Glomerular endothelial cell (primary cell): ENCODE measurements around the gene FRRS1L. TPM values are rescaled to one million over a fixed set of nuclear protein-coding genes. Genes with fewer than 3 reads are reported as not detected.

Experiments
- DNase-seq: peaks from one replicate; pipeline ENCODE4 v3.0.0-alpha.2; 2011; ENCODE audit warnings: low read depth, low spot score; ENCODE audit errors: extremely low read depth
- total RNA-seq: library from RNA; depleted of rRNA; stranded (reverse); fragments of >200 nt; gene quantifications from 2 replicates; pipeline ENCODE4 v1.2.3, GENCODE V29; 2015

FRRS1L gene
- total RNA-seq, 1 donor from 2014 or later, result 0.35 TPM

- no peak for DNase-seq
Observed at GRCh38 chr9:109176963-109177362, 9.9 kb upstream of the FRRS1L start.

DNA sequence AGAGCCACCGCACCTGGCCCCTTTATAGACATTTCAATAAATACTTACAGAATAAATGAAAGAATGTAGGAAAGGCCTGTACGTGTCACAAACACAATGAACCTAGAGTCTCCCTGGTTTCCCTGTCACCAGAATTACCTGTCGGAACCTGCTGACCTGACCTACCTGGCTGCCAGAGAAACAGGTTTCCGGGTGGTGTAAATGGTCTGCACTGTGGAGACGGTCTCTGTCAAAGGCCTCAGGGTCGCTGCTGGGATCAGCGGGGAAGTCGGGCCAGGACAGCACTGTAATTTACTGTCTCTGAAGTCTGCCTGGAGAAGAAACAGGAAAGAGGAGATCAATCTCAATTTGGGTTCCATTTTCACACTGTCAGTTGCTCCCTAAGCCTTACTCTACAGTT lies 9.3 kb upstream of the FRRS1L start:
- no peak for DNase-seq

DNA sequence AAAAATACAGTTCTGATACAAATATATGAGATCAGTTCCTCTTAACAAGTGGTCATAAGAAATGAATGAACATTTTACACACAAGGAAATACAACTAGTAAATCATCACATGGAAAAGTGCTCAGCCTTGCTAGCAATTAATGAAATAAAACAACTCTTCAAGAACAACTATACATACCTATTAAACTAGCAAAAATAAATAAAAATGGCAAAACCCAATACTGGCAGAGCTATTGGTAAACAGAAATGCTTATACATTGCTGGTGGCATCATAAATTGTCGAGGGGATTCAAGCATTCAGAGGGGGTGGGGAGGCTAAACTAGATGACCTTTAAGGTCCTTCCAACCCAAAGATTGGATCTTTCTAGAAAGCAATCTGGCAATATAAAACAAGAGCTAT lies 5.9 kb upstream of the FRRS1L start:
- DNase-seq, result no peak

- DNase-seq, result no peak
Observed at GRCh38 chr9:109171926-109172325, 4.9 kb upstream of the FRRS1L start.

DNA sequence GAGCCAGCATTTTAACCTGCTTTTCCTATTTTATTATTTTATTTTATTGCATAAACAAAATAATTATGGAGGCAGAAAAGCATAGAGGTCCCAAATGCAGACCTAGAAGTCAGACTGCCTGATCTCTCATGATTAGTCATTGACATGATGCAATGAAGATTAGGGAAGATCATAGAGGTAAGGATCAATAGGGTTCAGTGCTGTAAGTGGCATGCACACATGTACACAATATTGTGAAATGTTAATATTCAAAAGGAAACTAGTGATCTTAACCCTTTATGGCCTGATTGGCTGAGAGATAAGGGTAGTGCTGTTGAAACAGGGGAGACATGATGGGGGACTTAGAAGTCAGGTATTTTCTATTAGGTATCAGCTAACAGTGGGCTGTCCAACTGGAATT lies 1.1 kb upstream of the FRRS1L start:
- no peak for DNase-seq

DNA sequence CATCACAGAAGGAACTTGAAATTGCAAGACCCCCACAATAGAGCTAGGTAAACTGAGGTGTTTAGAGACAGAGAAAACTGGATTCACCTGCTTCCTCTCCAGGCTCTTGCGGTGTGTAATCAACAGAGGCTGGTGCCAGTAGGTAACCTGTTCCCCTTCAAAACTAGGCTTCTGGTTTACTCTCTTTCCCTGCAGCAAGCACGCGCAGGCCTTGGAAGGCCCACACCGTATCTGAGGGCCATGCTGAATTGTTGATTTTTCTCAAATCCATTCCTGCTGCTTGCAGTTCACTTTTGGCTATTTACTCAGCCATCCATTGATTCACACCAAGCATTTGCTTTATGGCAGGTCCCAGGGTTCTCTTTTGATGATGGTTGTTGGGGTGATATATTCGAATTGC lies 667 bp upstream of the FRRS1L start:
- DNase-seq, result no peak

DNA sequence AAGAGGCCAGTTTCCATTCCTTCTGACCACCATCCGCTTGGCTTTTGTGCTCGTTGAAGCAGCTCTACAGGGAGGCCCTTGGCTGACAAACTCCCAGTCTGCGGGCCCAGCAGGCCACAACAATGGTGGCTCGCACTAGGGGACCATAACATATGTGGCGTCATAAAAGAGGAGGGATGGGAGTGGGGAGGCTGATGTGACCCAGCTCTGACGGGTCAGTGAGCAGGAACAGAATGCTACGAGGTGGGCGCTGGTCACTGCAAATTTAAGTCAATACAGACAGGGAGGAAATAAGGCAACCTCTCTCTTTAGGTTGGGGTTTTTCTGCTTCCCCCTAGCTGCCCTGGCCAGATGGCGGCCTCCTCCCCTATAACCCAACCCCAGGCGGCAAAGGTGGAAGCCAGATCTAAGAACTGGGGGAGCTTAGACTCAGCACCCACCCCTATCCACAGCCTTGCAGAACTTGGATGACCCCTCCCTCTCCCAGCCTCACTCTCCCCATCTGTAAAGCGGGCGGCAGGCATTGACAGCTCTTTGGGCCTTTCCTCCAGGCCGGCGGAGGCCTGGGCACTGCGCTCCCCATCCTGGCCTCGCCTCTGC lies 778 bp downstream of the FRRS1L start:
- no peak for DNase-seq

DNA sequence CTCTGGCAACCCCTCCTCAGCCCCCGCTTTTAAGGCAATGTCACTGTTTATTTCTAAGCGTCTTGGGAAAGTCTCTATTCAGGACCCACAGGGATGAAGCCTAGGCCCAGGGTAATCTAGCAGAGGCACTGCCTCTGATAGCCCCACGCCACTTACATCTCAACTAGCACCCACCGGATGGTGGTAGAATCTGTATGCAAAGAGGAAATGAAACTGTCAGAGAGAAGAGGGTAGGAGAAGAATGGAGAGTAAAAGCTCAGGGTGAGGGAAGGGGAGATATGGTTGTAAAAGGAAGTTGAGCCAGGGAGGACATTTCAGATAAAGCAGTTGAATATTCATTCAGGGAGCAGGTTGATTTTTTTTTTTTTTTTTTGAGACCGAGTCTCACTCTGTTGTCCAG lies 3.0 kb downstream of the FRRS1L start:
- DNase-seq, result no peak

DNA sequence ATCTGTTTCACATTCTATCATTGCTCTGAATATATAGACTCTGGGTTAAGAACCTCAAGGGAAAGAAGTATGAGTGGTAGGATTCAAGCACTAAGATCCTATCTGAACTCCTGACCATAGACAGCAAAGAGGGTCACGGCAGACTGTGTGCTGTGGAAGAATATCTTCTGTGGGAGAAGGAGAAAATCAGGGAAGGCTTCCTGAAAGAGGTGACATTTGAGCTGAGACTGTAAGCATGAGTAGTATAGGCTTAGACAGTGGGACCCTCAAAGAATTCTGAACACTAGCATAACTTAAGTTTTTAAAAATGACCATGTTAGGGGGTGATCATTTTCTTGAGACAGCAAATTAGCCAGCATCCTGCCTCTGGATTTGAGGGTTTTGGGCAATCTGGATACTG lies 3.9 kb downstream of the FRRS1L start:
- no peak for DNase-seq

- DNase-seq, result no peak
Observed at GRCh38 chr9:109162677-109163076, 4.4 kb downstream of the FRRS1L start.

- DNase-seq, result no peak
Observed at GRCh38 chr9:109161471-109161870, 5.6 kb downstream of the FRRS1L start.

DNA sequence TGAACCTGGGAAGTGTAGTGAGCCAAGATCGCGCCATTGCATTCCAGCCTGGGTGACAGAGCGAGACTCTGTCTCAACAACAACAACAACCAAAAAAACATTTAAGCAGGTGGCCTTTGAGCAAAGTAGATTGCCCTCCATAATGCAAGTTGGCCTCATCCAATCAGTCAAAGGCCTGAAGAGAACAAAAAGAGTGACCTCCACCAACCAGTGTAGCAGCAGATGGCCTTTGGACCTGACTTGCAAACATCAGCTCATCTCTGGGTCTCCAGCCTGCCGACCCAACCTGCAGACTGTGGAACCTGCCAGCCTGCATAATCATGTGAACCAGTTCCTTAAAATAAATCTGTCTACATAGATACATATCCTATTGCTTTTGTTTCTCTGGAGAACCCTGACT lies 7.5 kb downstream of the FRRS1L start:
- no peak for DNase-seq

- DNase-seq, result no peak
Observed at GRCh38 chr9:109158651-109159050, 8.4 kb downstream of the FRRS1L start.

DNA sequence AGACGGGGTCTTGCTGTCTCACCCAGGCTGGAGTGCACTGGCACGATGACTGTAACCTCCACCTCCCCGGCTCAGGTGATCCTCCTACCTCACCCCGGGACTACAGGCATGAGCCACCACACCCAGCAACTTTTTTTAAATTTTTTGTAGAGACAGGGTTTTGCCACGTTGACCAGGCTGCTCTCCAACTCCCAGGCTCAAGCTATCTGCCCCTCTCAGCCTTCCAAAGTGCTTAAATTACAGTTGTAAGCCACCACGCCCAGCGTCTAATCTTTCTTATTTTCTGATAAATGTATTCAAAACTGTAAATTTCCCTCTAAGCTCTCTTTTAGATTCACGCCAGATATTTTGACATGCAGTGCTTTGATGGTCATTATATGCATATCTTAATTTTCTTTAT lies 10.3 kb downstream of the FRRS1L start:
- no peak for DNase-seq

DNA sequence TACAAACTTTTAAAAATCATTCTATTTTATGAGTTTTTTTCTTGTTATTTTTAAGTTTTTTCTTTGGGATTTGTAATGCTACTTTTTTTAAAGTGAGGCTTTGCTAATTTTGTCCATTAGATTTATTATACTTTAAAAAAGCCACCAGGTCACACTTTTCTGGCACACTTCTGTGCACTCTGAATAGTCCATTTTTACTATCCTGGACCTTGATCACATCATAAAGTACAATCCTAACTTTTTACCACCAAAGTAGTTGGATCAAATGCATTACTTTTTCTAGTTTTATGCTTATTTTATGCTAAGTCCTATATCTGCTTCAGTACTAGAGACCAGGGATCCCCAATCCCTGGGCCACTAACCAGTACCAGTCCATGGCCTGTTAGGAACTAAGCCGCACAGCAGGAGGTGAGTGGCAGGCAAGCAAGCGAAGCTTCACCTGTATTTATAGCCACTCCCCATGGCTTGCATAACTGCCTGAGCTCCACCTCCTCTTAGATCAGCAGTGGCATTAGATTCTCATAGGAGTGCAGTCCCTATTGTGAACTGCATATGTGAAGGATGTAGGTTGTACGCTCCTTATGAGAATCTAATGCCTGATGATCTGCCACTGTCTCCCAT lies 16.0 kb downstream of the FRRS1L start:
- DNase-seq, result no peak

DNA sequence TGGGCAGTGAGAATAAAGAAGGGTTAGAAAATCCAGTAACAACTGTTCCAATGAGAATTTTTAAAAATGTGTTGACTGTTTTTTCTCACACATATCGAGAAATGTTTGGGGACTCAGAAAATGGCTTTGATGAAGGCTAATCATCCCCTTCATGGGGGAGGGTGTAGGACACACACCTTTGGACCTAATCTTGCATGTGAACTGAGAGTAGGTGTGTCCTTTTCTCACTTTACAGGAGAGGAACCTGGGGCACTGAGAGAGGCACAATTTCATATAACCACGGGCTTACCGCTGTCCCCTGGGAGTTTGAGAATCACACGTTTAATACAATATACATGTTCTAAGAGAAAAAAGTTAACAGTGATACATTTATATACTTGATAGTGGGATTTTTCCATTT lies 17.3 kb downstream of the FRRS1L start:
- no peak for DNase-seq

DNA sequence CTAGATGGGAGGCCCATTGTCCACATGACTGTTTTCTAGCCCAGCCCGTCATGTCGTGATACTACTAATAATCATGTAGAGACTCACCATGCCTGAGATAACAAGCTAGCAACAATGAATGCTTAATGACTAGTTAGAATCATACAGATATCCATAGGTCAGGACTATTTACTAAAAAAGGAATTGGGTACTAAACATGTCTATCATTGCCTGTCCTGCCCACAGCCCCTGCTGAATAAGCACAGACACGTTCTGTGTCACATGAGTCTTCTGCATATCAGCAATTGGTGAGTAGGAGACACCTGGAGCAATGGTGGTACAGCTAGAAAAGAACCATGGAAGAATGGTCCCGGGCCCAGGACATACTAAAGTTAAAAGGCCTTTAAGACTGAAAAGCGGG lies 18.0 kb downstream of the FRRS1L start:
- no peak for DNase-seq

DNA sequence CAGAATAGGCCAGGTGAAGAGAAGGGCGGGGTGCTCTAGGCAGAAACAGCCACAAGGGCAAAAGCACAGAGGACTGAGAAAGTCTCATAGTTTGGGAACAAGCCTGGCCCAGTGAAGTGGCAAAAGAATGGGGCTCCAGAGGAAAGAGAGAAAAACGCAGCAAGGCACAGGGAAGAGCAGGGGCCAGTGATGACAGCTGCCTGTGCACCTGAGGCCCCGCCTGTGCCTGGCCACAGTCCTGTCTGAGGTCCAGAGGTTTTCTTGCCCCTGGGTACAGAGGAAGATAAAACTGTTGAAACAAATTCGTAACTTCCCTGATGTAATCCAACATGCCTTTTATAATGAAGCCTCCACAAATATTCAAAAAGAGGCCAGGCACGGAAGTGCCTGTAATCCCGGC lies 22.0 kb downstream of the FRRS1L start:
- no peak for DNase-seq

GRCh38 chr9:109143881-109144562 lies 23.0 kb downstream of the FRRS1L start:
- DNase-seq, result no peak

GRCh38 chr9:109141375-109141774 lies 25.7 kb downstream of the FRRS1L start:
- DNase-seq, result no peak

DNA sequence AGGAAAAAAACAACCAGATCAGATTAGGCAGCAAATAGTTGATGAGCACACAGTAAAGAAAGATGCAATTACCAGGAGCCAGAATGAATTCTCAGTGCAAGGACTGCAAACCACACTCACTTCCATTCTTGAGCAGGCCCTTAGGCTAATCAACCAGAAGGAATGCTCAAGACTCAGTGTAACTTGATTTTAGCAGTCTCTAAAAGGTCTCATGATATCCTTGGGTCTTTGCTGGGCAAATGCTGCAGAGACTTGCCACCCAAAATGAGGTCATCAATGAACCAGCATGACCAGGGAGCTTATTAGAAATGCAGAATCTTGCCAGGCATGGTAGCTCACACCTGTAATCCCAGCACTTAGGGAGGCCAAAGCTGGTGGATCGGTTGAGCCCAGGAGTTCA lies 27.2 kb downstream of the FRRS1L start:
- no peak for DNase-seq

- no peak for DNase-seq
Observed at GRCh38 chr9:109138421-109138820, 28.6 kb downstream of the FRRS1L start.
